Measurements from ENCODE around the gene PRKACB.

The PRKACB gene

GRCh38 chr1:84265867-84266266 lies 121.8 kb downstream of the PRKACB start:
- Histone ChIP-seq H3K4me1 (no peaks in the 10 kb centered on the region), H3K79me2 (no peaks in the 10 kb centered on the region), H3K9ac (no peak overlapping the region), H3K4me2 (ENCODE audit: low read length) (no peak overlapping the region), H3K9me3 (ENCODE audit: control insufficient read depth, low read length) (no peaks in the 10 kb centered on the region), H3K4me3 (ENCODE audit: low read depth, low read length) (no peak overlapping the region), H3K36me3 (ENCODE audit: control insufficient read depth, insufficient read depth, low read length) (no peaks in the 10 kb centered on the region), H2AFZ (no peak overlapping the region), H3K27ac (no peak overlapping the region), H3K27me3 (ENCODE audit: control insufficient read depth, insufficient read depth, low read length) (no peaks in the 10 kb centered on the region)
- TF ChIP-seq CTCF (IDR thresholded peaks at IDR 0.05): no peak

- Histone ChIP-seq H3K79me2 (no peaks in the 10 kb centered on the region), H3K27ac (no peak overlapping the region), H3K27me3 (ENCODE audit: control insufficient read depth, insufficient read depth, low read length) (no peaks in the 10 kb centered on the region), H3K9me3 (ENCODE audit: control insufficient read depth, low read length) (no peaks in the 10 kb centered on the region), H3K36me3 (ENCODE audit: control insufficient read depth, insufficient read depth, low read length) (no peaks in the 10 kb centered on the region), H3K4me3 (ENCODE audit: low read depth, low read length) (no peak overlapping the region), H3K4me2 (ENCODE audit: low read length) (no peak overlapping the region), H3K4me1 (no peaks in the 10 kb centered on the region), H2AFZ (no peak overlapping the region), H3K9ac (no peak overlapping the region)
- no peak for TF ChIP-seq CTCF (IDR thresholded peaks at IDR 0.05)
Measured at GRCh38 chr1:84266748-84267147, 122.7 kb downstream of the PRKACB start.

GRCh38 chr1:84267476-84267875 lies 123.4 kb downstream of the PRKACB start:
- Histone ChIP-seq H3K27me3 (ENCODE audit: control insufficient read depth, insufficient read depth, low read length) (no peaks in the 10 kb centered on the region), H3K9me3 (ENCODE audit: control insufficient read depth, low read length) (no peaks in the 10 kb centered on the region), H3K9ac (no peak overlapping the region), H3K27ac (no peak overlapping the region), H3K36me3 (ENCODE audit: control insufficient read depth, insufficient read depth, low read length) (no peaks in the 10 kb centered on the region), H3K4me2 (ENCODE audit: low read length) (no peak overlapping the region), H3K79me2 (no peaks in the 10 kb centered on the region), H3K4me3 (ENCODE audit: low read depth, low read length) (no peak overlapping the region), H2AFZ (no peak overlapping the region), H3K4me1 (no peaks in the 10 kb centered on the region)
- no peak for TF ChIP-seq CTCF (IDR thresholded peaks at IDR 0.05)

DNA sequence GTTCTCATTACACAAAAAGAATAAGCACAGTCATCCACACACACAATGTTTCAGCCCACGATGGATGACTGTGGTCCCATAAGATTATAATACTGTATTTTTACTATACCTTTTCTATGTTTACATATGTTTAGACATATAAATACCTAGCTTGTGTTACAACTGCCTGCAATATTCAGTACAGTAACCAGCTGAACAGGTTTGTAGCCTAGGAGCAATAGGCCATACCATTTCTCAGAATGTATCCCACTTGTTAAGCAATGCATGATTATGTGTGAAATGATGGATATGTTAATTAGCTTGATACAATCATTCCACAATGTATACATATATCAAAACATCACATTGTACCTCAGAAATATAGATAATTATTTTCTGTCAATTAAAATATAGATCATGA lies 124.3 kb downstream of the PRKACB start:
- Histone ChIP-seq H3K9ac (no peak overlapping the region), H3K4me2 (ENCODE audit: low read length) (no peak overlapping the region), H3K36me3 (ENCODE audit: control insufficient read depth, insufficient read depth, low read length) (no peaks in the 10 kb centered on the region), H3K79me2 (no peaks in the 10 kb centered on the region), H3K9me3 (ENCODE audit: control insufficient read depth, low read length) (no peaks in the 10 kb centered on the region), H2AFZ (no peak overlapping the region), H3K4me3 (ENCODE audit: low read depth, low read length) (no peak overlapping the region), H3K27me3 (ENCODE audit: control insufficient read depth, insufficient read depth, low read length) (no peaks in the 10 kb centered on the region), H3K4me1 (no peaks in the 10 kb centered on the region), H3K27ac (no peak overlapping the region)
- no peak for TF ChIP-seq CTCF (IDR thresholded peaks at IDR 0.05)

- no peak overlapping the region for H3K4me2 ChIP-seq (ENCODE audit: low read length)
- no peaks in the 10 kb centered on the region for H3K36me3 ChIP-seq (ENCODE audit: control insufficient read depth, insufficient read depth, low read length)
- no peaks in the 10 kb centered on the region for H3K79me2 ChIP-seq
- no peak overlapping the region for H3K27ac ChIP-seq
- no peak overlapping the region for H2AFZ ChIP-seq
- H3K9me3 ChIP-seq (ENCODE audit: control insufficient read depth, low read length): no peaks in the 10 kb centered on the region
- no peaks in the 10 kb centered on the region for H3K27me3 ChIP-seq (ENCODE audit: control insufficient read depth, insufficient read depth, low read length)
- no peak overlapping the region for H3K4me3 ChIP-seq (ENCODE audit: low read depth, low read length)
- TF ChIP-seq CTCF (IDR thresholded peaks at IDR 0.05): no peak
- no peak overlapping the region for H3K9ac ChIP-seq
- no peaks in the 10 kb centered on the region for H3K4me1 ChIP-seq
Measured at GRCh38 chr1:84269306-84269705, 125.2 kb downstream of the PRKACB start.

Measured in parathyroid adenoma (tissue), 2 donors.